HG02884 (cell line): ENCODE measurements around the gene DNAJC24.

Experiments
- ATAC-seq: cut with Tn5 transposase; IDR thresholded peaks from one replicate; pipeline ENCODE4 v1.9.1; 2021; ENCODE audit warnings: mild to moderate bottlenecking, moderate library complexity; ENCODE audit not compliant: unreplicated experiment

DNAJC24 gene

GRCh38 chr11:31414338-31414737 lies 44.7 kb downstream of the DNAJC24 start:
- no peak for ATAC-seq

- no peak for ATAC-seq
These were observed 45.8 kb downstream of the DNAJC24 start for GRCh38 chr11:31415435-31415834.

GRCh38 chr11:31417357-31417756 lies 47.7 kb downstream of the DNAJC24 start:
- ATAC-seq: no peak

GRCh38 chr11:31417816-31418215 lies 48.2 kb downstream of the DNAJC24 start:
- no peak for ATAC-seq

- no peak for ATAC-seq
These were observed 49.5 kb downstream of the DNAJC24 start for GRCh38 chr11:31419138-31419537.

GRCh38 chr11:31419669-31420068 lies 50.0 kb downstream of the DNAJC24 start:
- ATAC-seq: no peak

- ATAC-seq: no peak
These were observed 52.2 kb downstream of the DNAJC24 start for GRCh38 chr11:31421820-31422219.

- no peak for ATAC-seq
These were observed 53.0 kb downstream of the DNAJC24 start for GRCh38 chr11:31422703-31423102.

- ATAC-seq: no peak
These were observed 55.0 kb downstream of the DNAJC24 start for GRCh38 chr11:31424652-31425051.

- ATAC-seq: no peak
These were observed 64.2 kb downstream of the DNAJC24 start for GRCh38 chr11:31433851-31434250.

GRCh38 chr11:31437742-31438435 lies 68.2 kb downstream of the DNAJC24 start:
- ATAC-seq: no peak

- ATAC-seq: no peak
These were observed 71.6 kb downstream of the DNAJC24 start for GRCh38 chr11:31441296-31441695.

- ATAC-seq: no peak
These were observed 72.4 kb downstream of the DNAJC24 start for GRCh38 chr11:31442086-31442485.

- no peak for ATAC-seq
These were observed 74.1 kb downstream of the DNAJC24 start for GRCh38 chr11:31443802-31444201.

GRCh38 chr11:31445621-31446020 lies 76.0 kb downstream of the DNAJC24 start:
- no peak for ATAC-seq

- ATAC-seq: no peak
These were observed 79.4 kb downstream of the DNAJC24 start for GRCh38 chr11:31449040-31449439.

- ATAC-seq: no peak
These were observed 81.2 kb downstream of the DNAJC24 start for GRCh38 chr11:31450841-31451240.

GRCh38 chr11:31455177-31455576 lies 85.5 kb downstream of the DNAJC24 start:
- ATAC-seq: no peak

- ATAC-seq: no peak
These were observed 94.8 kb downstream of the DNAJC24 start for GRCh38 chr11:31464436-31464835.

- ATAC-seq: no peak
These were observed 104.4 kb downstream of the DNAJC24 start for GRCh38 chr11:31474083-31474482.

GRCh38 chr11:31477528-31478222 lies 108.0 kb downstream of the DNAJC24 start:
- no peak for ATAC-seq

- no peak for ATAC-seq
These were observed 108.5 kb downstream of the DNAJC24 start for GRCh38 chr11:31478223-31478590.

GRCh38 chr11:31479066-31479465 lies 109.4 kb downstream of the DNAJC24 start:
- no peak for ATAC-seq
